H1 (cell line): ENCODE results near the gene HHAT.

Experiments used
- CTCF ChIP-seq, 3 experiments: IDR thresholded peaks; 1 replicate in 2 of 3; 2 replicates in 1 of 3; pipeline versions ENCODE4 v1.5.1 to v1.6.1; 2011; ENCODE audit warnings: low read length in 3 of 3, mild to moderate bottlenecking in 3 of 3, inconsistent platforms in 2 of 3, low read depth in 1 of 3, moderate library complexity in 1 of 3; ENCODE audit not compliant: insufficient read depth in 1 of 3; ENCODE audit errors: control extremely low read depth in 1 of 3
- RAD21 ChIP-seq, 2 experiments: IDR thresholded peaks in 1 of 2; conservative IDR thresholded peaks in 1 of 2; 2 replicates each; pipeline ENCODE4 v1.6.1; 2011; ENCODE audit warnings: low read depth in 2 of 2, low read length in 2 of 2, improper control_type of control experiment in 1 of 2, inconsistent platforms in 1 of 2, mild to moderate bottlenecking in 1 of 2, moderate library complexity in 1 of 2
- RNF2 ChIP-seq: fragments of 200-900, 300-1000 bp; sonication (generic); IDR thresholded peaks from 2 replicates; pipeline ENCODE4 v1.7.1; 2016; ENCODE audit warnings: borderline replicate concordance, low read depth, mild to moderate bottlenecking, antibody characterized with exemption, low read length; ENCODE audit not compliant: poor library complexity, severe bottlenecking; ENCODE audit errors: missing control alignments
- USF2 ChIP-seq: IDR thresholded peaks from 2 replicates; pipeline ENCODE4 v1.6.1; 2011; ENCODE audit warnings: low read length, improper control_type of control experiment

GRCh38 chr1:210437111-210437510 is 108.4 kb downstream of the HHAT start:
- no peak for TF ChIP-seq USF2
- no peak for TF ChIP-seq RNF2
- TF ChIP-seq CTCF (IDR thresholded peaks at IDR 0.05; ENCODE audit: control extremely low read depth in 1 of 3, insufficient read depth in 1 of 3, low read depth in 1 of 3, low read length in 3 of 3), result no peak
- TF ChIP-seq RAD21 (IDR thresholded peaks at IDR 0.05 in 1 of 2, conservative IDR thresholded peaks at IDR 0.05 in 1 of 2; ENCODE audit: low read depth in 2 of 2, low read length in 2 of 2), result no peak
